GM23338 (cell line): ENCODE data around the gene CCL23. TPM values are rescaled to one million over a fixed set of nuclear protein-coding genes. Genes with fewer than 3 reads are reported as not detected.

Experiments used
- ATAC-seq: fragments of 200-7000 bp; cut with Tn5 transposase; 3 replicates; pipeline ENCODE4 v1.9.1; 2020
- DNase-seq: peaks from one replicate; pipeline ENCODE4 v3.0.0-alpha.2; 2015; ENCODE audit warnings: low spot score
- H2AFZ ChIP-seq: fragments of 200-600 bp; sonication (generic); 2 replicates; pipeline ENCODE4 v1.8.0; 2016; ENCODE audit warnings: antibody characterized with exemption, mild to moderate bottlenecking, moderate library complexity
- H3F3A ChIP-seq: fragments of 200-600 bp; sonication (generic); replicated peaks from 2 replicates; pipeline ENCODE4 v1.8.0; 2017; ENCODE audit warnings: antibody characterized with exemption, mixed run types, low read depth
- H3K27ac ChIP-seq: fragments of 200-600 bp; sonication (generic); 2 replicates; pipeline ENCODE4 v1.6.1; 2016; ENCODE audit warnings: low read depth
- H3K27me3 ChIP-seq: fragments of 200-600 bp; sonication (generic); 2 replicates; pipeline ENCODE4 v1.8.0; 2016; ENCODE audit warnings: mild to moderate bottlenecking, mixed run types, moderate library complexity; ENCODE audit not compliant: insufficient read depth
- H3K36me3 ChIP-seq: fragments of 200-600 bp; sonication (generic); 2 replicates; pipeline ENCODE4 v1.8.0; 2016; ENCODE audit warnings: mild to moderate bottlenecking; ENCODE audit not compliant: insufficient read depth
- H3K4me1 ChIP-seq: fragments of 200-600 bp; sonication (generic); 2 replicates; pipeline ENCODE4 v1.8.0; 2016; ENCODE audit warnings: mild to moderate bottlenecking, moderate library complexity; ENCODE audit not compliant: insufficient read depth
- H3K4me2 ChIP-seq: fragments of 200-600 bp; sonication (generic); 2 replicates; pipeline ENCODE4 v1.7.1; 2017; ENCODE audit warnings: mixed run types
- H3K4me3 ChIP-seq: fragments of 200-600 bp; sonication (generic); 2 replicates; pipeline ENCODE4 v1.6.1; 2016; ENCODE audit warnings: mixed run types
- H3K79me2 ChIP-seq: fragments of 200-600 bp; sonication (generic); replicated peaks from 2 replicates; pipeline ENCODE4 v1.8.0; 2017; ENCODE audit warnings: mild to moderate bottlenecking; ENCODE audit not compliant: insufficient read depth
- H3K9me2 ChIP-seq: fragments of 200-600 bp; sonication (generic); 2 replicates; pipeline ENCODE4 v1.8.0; 2017; ENCODE audit not compliant: insufficient read depth
- H4K20me1 ChIP-seq: fragments of 200-600 bp; sonication (generic); replicated peaks from 2 replicates; pipeline ENCODE4 v1.8.0; 2017; ENCODE audit warnings: mild to moderate bottlenecking; ENCODE audit not compliant: insufficient read depth
- H3K27ac Mint-ChIP-seq: 2 replicates; pipeline ENCODE4 v1.8.0; 2020; ENCODE audit warnings: inconsistent platforms, mild to moderate bottlenecking, moderate library complexity, mixed read lengths
- H3K27me3 Mint-ChIP-seq: 3 replicates; pipeline ENCODE4 v1.8.0; 2022; ENCODE audit warnings: low read depth, mild to moderate bottlenecking, moderate library complexity, mixed read lengths, inconsistent platforms; ENCODE audit not compliant: insufficient read depth, poor library complexity
- H3K36me3 Mint-ChIP-seq: 3 replicates; pipeline ENCODE4 v1.8.0; 2021; ENCODE audit warnings: low read depth, mild to moderate bottlenecking, inconsistent platforms, moderate library complexity, mixed read lengths
- H3K4me1 Mint-ChIP-seq: 3 replicates; pipeline ENCODE4 v1.8.0; 2020; ENCODE audit warnings: mild to moderate bottlenecking, inconsistent platforms, mixed read lengths
- H3K4me3 Mint-ChIP-seq: 3 replicates; pipeline ENCODE4 v1.8.0; 2021; ENCODE audit warnings: moderate library complexity, mild to moderate bottlenecking, inconsistent platforms, mixed read lengths
- H3K9me3 Mint-ChIP-seq: 3 replicates; pipeline ENCODE4 v1.8.0; 2020; ENCODE audit warnings: moderate library complexity, mild to moderate bottlenecking, inconsistent platforms, mixed read lengths
- CREB1 ChIP-seq: fragments of 250-450 bp; sonication (Bioruptor Pico); IDR thresholded peaks from 2 replicates; pipeline ENCODE4 v1.5.0; 2020; ENCODE audit warnings: low read depth, mild to moderate bottlenecking, moderate library complexity
- CTCF ChIP-seq, 2 experiments: fragments of 200-600 bp in 1 of 2; sonication (generic) in 1 of 2; conservative IDR thresholded peaks; 2 replicates each; pipeline versions ENCODE4 v1.5.1 to v1.6.1; 2016 to 2017; ENCODE audit warnings: antibody characterized with exemption in 2 of 2, low read depth in 2 of 2, mild to moderate bottlenecking in 2 of 2, moderate library complexity in 1 of 2
- ETS1 ChIP-seq: IDR thresholded peaks from 2 replicates; pipeline ENCODE4 v1.6.1; 2016; ENCODE audit warnings: antibody characterized with exemption
- EZH2 ChIP-seq: fragments of 200-600 bp; sonication (generic); IDR thresholded peaks from one replicate; pipeline ENCODE4 v1.8.0; 2017; ENCODE audit warnings: antibody characterized with exemption, mild to moderate bottlenecking, low read depth; ENCODE audit not compliant: unreplicated experiment
- EZH2phosphoT487 ChIP-seq: fragments of 200-600 bp; sonication (generic); IDR thresholded peaks from one replicate; pipeline ENCODE4 v1.8.1; 2018; ENCODE audit warnings: antibody characterized with exemption; ENCODE audit not compliant: unreplicated experiment
- JUNB ChIP-seq: IDR thresholded peaks from one replicate; pipeline ENCODE4 v1.6.1; 2016; ENCODE audit warnings: antibody characterized with exemption; ENCODE audit not compliant: unreplicated experiment
- NANOG ChIP-seq: IDR thresholded peaks from 2 replicates; pipeline ENCODE4 v1.6.1; 2016; ENCODE audit warnings: antibody characterized with exemption, borderline replicate concordance
- POLR2AphosphoS5 ChIP-seq: IDR thresholded peaks from 2 replicates; pipeline ENCODE4 v1.6.1; 2016; ENCODE audit warnings: antibody characterized with exemption, low read depth
- REST ChIP-seq: IDR thresholded peaks from one replicate; pipeline ENCODE4 v1.6.1; 2018; ENCODE audit warnings: antibody characterized with exemption; ENCODE audit not compliant: unreplicated experiment
- ZNF114 ChIP-seq: fragments of 250-450 bp; sonication (Bioruptor Pico); IDR thresholded peaks from 2 replicates; pipeline ENCODE4 v1.5.0; 2020; ENCODE audit warnings: mild to moderate bottlenecking, moderate library complexity
- ZNF331 ChIP-seq: fragments of 250-450 bp; sonication (Bioruptor Pico); IDR thresholded peaks from 2 replicates; pipeline ENCODE4 v1.5.0; 2020; ENCODE audit warnings: low read depth, mild to moderate bottlenecking, moderate library complexity
- polyA plus RNA-seq: library from polyadenylated mRNA; unstranded; fragments of >200 nt; fragmentation: Nextera tagmentation; extraction: Ambion mirVana; gene quantifications from 2 replicates; pipeline ENCODE4 v1.2.1, GENCODE V29; 2016
- total RNA-seq: library from RNA; depleted of rRNA; stranded (reverse); fragments of >200 nt; shearing (Covaris generic); gene quantifications from 2 replicates; pipeline ENCODE4 v1.2.3, GENCODE V29; 2014

The CCL23 gene
- total and polyA plus RNA-seq, 2 experiments from 2014 or later, result not detected

GRCh38 chr17:35984140-35984539 lies 33.6 kb downstream of the CCL23 start (continued):
- TF ChIP-seq REST, result no peak
- no peak for TF ChIP-seq EZH2
- no peak for TF ChIP-seq ZNF331 (CRISPR knock-in tag)
- no peak for TF ChIP-seq NANOG
- no peak for TF ChIP-seq JUNB
- no peak for TF ChIP-seq ETS1
- TF ChIP-seq CREB1 (CRISPR knock-in tag), result no peak
- TF ChIP-seq EZH2phosphoT487, result no peak
- TF ChIP-seq POLR2AphosphoS5, result no peak
- TF ChIP-seq ZNF114 (CRISPR knock-in tag), result no peak
- TF ChIP-seq CTCF (conservative IDR thresholded peaks at IDR 0.05; ENCODE audit: low read depth in 2 of 2), result no peak

- peaks cover 6% of the 10 kb centered on the region for H3K27me3 Mint-ChIP-seq
- Histone ChIP-seq H3K4me1 (no peaks in the 10 kb centered on the region), H3K4me3 (no peak overlapping the region), H3K79me2 (no peaks in the 10 kb centered on the region), H3K27me3 (no peaks in the 10 kb centered on the region), H3K9me2 (peaks cover 7% of the 10 kb centered on the region; the same call in 1 of the 2 replicates), H4K20me1 (no peaks in the 10 kb centered on the region), H3F3A (no peaks in the 10 kb centered on the region), H3K36me3 (no peaks in the 10 kb centered on the region), H3K27ac (no peak overlapping the region), H2AFZ (no peak overlapping the region), H3K4me2 (no peak overlapping the region)
- no peak overlapping the region for H3K27ac Mint-ChIP-seq
- no peaks in the 10 kb centered on the region for H3K36me3 Mint-ChIP-seq
- no peak for ATAC-seq
- H3K9me3 Mint-ChIP-seq, result no peaks in the 10 kb centered on the region
- DNase-seq, result no peak
- no peak overlapping the region for H3K4me3 Mint-ChIP-seq
- H3K4me1 Mint-ChIP-seq, result no peaks in the 10 kb centered on the region
- TF ChIP-seq ZNF331 (CRISPR knock-in tag), result no peak
- no peak for TF ChIP-seq EZH2
- TF ChIP-seq ETS1, result no peak
- TF ChIP-seq EZH2phosphoT487, result no peak
- TF ChIP-seq ZNF114 (CRISPR knock-in tag), result no peak
- TF ChIP-seq NANOG, result no peak
- TF ChIP-seq JUNB, result no peak
Measured at GRCh38 chr17:35982409-35983191, 35.2 kb downstream of the CCL23 start.
